HCT116 (cell line): Measurements from ENCODE around the gene SBK2.

Source experiments
- EGR1 ChIP-seq: IDR thresholded peaks from 2 replicates; pipeline ENCODE4 v1.6.1; 2012; ENCODE audit warnings: low read depth
- ELF1 ChIP-seq: IDR thresholded peaks from 2 replicates; pipeline ENCODE4 v1.6.1; 2012; ENCODE audit warnings: low read depth, borderline replicate concordance
- EZH2 ChIP-seq: fragments of 200-600 bp; sonication (generic); IDR thresholded peaks from 2 replicates; pipeline ENCODE4 v1.6.1; 2017; ENCODE audit warnings: antibody characterized with exemption, mixed run types
- EZH2phosphoT487 ChIP-seq: fragments of 200-600 bp; IDR thresholded peaks from 2 replicates; pipeline ENCODE4 v1.6.1; 2018; ENCODE audit warnings: antibody characterized with exemption, borderline replicate concordance
- FOSL1 ChIP-seq: IDR thresholded peaks from 2 replicates; pipeline ENCODE4 v1.6.1; 2012; ENCODE audit warnings: low read depth
- POLR2A ChIP-seq: IDR thresholded peaks from 2 replicates; pipeline ENCODE4 v1.7.0; 2011; ENCODE audit warnings: borderline replicate concordance; ENCODE audit not compliant: insufficient read depth, insufficient read length; ENCODE audit errors: extremely low read depth
- POLR2AphosphoS5 ChIP-seq: IDR thresholded peaks from 2 replicates; pipeline ENCODE4 v1.6.1; 2011; ENCODE audit warnings: mild to moderate bottlenecking, low read depth, low read length, moderate library complexity
- RAD21 ChIP-seq: IDR thresholded peaks from 2 replicates; pipeline ENCODE4 v1.6.1; 2012; ENCODE audit warnings: low read depth, mild to moderate bottlenecking
- ZNF274 ChIP-seq: fragments of 200-500 bp; sonication (Bioruptor generic); IDR thresholded peaks from 2 replicates; pipeline ENCODE4 v1.6.1; 2014; ENCODE audit warnings: mild to moderate bottlenecking, low read depth, low read length, inconsistent platforms
- TF ChIP-seq, protein P1 (sequence below), 3 experiments: fragments of 200-600 bp in 1 of 3; sonication (generic) in 1 of 3; IDR thresholded peaks in 2 of 3; conservative IDR thresholded peaks in 1 of 3; 2 replicates each; pipeline ENCODE4 v1.5.1; 2012 to 2017; ENCODE audit warnings: low read depth in 2 of 3, low read length in 2 of 3, antibody characterized with exemption in 1 of 3, borderline replicate concordance in 1 of 3, control low read depth in 1 of 3, mild to moderate bottlenecking in 1 of 3, mixed read lengths in 1 of 3, mixed run types in 1 of 3, moderate library complexity in 1 of 3; ENCODE audit not compliant: insufficient read depth in 1 of 3
- TF ChIP-seq, protein P2 (sequence below): IDR thresholded peaks from 2 replicates; pipeline ENCODE4 v1.6.1; 2012; ENCODE audit warnings: low read depth

DNA sequence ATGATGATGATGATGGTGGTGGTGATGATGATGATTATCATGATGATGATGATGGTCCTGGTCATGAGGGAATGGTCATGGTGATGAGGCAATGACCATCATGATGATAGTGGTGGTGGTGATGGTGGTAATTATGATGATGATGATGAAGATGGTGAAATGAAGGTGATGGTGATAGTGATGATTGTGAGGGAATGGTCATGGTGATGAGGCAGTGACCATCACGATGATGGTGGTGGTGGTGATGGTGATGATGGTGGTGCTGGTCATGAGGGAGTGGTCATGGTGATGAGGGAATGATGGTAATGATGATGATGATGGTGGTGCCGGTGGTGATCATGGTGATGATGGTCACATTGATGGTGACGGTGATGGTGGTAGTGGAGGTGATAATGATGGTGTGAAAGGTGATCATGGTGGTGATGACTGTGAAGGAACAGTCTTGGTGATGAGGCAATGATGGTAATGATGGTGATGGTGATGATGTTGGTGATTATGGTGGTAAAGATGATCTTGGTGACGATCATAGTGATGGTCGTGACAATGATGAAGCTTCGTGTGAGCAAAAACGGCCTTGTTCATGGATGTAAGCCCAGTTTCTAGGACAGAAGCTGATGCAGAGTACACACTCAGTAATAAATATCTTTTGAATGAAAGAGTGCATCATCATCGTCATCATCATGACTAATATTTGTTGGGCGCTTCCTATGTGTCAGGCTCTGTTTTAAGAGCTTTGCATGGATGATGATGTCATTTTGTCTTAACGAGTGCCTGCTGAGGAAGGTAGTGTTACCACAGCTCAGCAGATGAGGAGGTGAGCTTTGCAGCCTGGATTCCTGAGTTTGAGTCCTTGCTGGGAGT is 17.3 kb downstream of the SBK2 start:
- TF ChIP-seq RAD21 (no peak), POLR2A (no peak), EZH2phosphoT487 (no peak), EGR1 (no peak), POLR2AphosphoS5 (no peak), EZH2 (no peak), ZNF274 (no peak), ELF1 (no peak), FOSL1 (no peak)
- TF ChIP-seq, protein P1, sequence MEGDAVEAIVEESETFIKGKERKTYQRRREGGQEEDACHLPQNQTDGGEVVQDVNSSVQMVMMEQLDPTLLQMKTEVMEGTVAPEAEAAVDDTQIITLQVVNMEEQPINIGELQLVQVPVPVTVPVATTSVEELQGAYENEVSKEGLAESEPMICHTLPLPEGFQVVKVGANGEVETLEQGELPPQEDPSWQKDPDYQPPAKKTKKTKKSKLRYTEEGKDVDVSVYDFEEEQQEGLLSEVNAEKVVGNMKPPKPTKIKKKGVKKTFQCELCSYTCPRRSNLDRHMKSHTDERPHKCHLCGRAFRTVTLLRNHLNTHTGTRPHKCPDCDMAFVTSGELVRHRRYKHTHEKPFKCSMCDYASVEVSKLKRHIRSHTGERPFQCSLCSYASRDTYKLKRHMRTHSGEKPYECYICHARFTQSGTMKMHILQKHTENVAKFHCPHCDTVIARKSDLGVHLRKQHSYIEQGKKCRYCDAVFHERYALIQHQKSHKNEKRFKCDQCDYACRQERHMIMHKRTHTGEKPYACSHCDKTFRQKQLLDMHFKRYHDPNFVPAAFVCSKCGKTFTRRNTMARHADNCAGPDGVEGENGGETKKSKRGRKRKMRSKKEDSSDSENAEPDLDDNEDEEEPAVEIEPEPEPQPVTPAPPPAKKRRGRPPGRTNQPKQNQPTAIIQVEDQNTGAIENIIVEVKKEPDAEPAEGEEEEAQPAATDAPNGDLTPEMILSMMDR (IDR thresholded peaks at IDR 0.05 in 2 of 3, conservative IDR thresholded peaks at IDR 0.05 in 1 of 3; ENCODE audit: borderline replicate concordance in 1 of 3, insufficient read depth in 1 of 3, low read depth in 2 of 3, low read length in 2 of 3) = no peak
- TF ChIP-seq, protein P2, sequence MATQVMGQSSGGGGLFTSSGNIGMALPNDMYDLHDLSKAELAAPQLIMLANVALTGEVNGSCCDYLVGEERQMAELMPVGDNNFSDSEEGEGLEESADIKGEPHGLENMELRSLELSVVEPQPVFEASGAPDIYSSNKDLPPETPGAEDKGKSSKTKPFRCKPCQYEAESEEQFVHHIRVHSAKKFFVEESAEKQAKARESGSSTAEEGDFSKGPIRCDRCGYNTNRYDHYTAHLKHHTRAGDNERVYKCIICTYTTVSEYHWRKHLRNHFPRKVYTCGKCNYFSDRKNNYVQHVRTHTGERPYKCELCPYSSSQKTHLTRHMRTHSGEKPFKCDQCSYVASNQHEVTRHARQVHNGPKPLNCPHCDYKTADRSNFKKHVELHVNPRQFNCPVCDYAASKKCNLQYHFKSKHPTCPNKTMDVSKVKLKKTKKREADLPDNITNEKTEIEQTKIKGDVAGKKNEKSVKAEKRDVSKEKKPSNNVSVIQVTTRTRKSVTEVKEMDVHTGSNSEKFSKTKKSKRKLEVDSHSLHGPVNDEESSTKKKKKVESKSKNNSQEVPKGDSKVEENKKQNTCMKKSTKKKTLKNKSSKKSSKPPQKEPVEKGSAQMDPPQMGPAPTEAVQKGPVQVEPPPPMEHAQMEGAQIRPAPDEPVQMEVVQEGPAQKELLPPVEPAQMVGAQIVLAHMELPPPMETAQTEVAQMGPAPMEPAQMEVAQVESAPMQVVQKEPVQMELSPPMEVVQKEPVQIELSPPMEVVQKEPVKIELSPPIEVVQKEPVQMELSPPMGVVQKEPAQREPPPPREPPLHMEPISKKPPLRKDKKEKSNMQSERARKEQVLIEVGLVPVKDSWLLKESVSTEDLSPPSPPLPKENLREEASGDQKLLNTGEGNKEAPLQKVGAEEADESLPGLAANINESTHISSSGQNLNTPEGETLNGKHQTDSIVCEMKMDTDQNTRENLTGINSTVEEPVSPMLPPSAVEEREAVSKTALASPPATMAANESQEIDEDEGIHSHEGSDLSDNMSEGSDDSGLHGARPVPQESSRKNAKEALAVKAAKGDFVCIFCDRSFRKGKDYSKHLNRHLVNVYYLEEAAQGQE = no peak
